ENCODE results near the gene RPS26.
"Not testable (repeated sequence)": the region's sequence is repeated elsewhere in the genome, so short reads cannot be mapped to it uniquely, and the experiment has no call there.

Gene RPS26

DNA sequence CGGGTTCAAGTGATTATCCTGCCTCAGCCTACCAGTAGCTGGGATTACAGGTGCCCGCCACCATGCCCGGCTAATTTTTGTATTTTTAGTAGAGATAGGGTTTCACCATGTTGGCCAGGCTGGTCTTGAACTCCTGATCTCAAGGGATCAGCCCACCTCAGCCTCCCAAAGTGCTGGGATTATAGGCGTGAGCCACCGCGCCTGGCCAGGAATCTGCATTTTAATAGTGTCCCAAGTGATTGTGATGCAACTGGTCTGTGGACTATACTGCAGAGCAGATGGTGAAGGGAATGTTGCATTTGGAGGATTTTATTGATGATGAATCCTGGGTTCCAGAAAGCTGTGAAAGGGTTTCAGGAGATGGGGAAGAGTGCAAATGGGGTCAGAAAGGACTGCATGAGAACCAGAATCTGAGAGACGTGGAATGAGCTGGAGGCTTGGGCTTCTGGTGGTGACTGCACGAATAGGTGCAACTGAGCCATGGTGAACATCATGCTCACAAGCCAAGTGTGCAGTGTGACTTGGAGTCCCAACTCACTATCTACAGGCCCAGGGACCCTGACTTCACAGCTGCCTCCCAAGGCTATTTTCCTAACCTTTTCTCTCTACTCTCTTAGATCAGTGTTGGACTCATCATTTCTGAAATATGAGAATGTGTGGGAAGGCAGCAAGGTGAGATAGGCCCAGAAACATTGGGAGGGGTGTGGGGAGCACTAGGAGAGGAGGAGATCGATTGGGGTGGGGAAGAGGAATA, 4.5 kb downstream of the RPS26 start:
- intact Hi-C loops (cut with DNase I; ENCODE audit: low total_unique reads) = no loop called here
- Histone ChIP-seq H3K27ac (no peak overlapping the region), H3K36me3 (peaks cover 23 to 32% (median 32%) of the 10 kb centered on the region in 3 donors), H3K4me1 (peaks cover 8 to 16% (median 13%) of the 10 kb centered on the region in 4 donors), H3K9me3 (no peaks in the 10 kb centered on the region), H3K27me3 (no peaks in the 10 kb centered on the region), H3K4me3 (no peak overlapping the region)
- DNase-seq = no peak
- TF ChIP-seq, protein P1, sequence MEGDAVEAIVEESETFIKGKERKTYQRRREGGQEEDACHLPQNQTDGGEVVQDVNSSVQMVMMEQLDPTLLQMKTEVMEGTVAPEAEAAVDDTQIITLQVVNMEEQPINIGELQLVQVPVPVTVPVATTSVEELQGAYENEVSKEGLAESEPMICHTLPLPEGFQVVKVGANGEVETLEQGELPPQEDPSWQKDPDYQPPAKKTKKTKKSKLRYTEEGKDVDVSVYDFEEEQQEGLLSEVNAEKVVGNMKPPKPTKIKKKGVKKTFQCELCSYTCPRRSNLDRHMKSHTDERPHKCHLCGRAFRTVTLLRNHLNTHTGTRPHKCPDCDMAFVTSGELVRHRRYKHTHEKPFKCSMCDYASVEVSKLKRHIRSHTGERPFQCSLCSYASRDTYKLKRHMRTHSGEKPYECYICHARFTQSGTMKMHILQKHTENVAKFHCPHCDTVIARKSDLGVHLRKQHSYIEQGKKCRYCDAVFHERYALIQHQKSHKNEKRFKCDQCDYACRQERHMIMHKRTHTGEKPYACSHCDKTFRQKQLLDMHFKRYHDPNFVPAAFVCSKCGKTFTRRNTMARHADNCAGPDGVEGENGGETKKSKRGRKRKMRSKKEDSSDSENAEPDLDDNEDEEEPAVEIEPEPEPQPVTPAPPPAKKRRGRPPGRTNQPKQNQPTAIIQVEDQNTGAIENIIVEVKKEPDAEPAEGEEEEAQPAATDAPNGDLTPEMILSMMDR (IDR thresholded peaks at IDR 0.05) = no peak

DNA sequence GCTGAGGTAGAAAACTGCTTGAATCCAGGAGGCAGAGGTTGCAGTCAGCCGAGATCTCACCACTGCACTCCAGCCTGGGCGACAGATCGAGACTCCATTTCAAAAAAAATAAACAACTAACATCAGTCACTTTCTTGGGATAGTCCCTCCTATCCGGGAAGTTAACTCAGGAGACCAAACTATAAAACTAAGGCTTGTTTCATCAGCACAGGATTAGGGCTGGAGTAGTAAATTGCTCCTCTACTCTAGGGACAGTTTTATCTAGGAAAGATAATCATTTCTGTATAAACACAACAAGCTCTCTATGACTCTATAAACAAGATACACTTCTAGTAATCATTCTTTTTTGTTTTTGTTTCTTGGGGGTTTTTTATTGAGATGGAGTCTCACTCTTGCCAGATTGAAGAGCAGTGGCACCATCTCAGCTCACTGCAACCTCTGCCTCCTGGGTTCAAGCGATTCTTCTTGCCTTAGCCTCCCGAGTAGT, 11.7 kb downstream of the RPS26 start:
- H3K9me3 ChIP-seq = no peaks in the 10 kb centered on the region
- H3K4me3 ChIP-seq = no peak overlapping the region
- TF ChIP-seq, protein P1 (IDR thresholded peaks at IDR 0.05) = no peak
- peak in 1 of 2 donors; percentile 1 for DNase-seq
- intact Hi-C loops (cut with DNase I; ENCODE audit: low total_unique reads) = no loop called here
- no peak overlapping the region for H3K27ac ChIP-seq
- H3K4me1 ChIP-seq = no peaks in the 10 kb centered on the region
- no peaks in the 10 kb centered on the region for H3K27me3 ChIP-seq
- H3K36me3 ChIP-seq = no peaks in the 10 kb centered on the region

DNA sequence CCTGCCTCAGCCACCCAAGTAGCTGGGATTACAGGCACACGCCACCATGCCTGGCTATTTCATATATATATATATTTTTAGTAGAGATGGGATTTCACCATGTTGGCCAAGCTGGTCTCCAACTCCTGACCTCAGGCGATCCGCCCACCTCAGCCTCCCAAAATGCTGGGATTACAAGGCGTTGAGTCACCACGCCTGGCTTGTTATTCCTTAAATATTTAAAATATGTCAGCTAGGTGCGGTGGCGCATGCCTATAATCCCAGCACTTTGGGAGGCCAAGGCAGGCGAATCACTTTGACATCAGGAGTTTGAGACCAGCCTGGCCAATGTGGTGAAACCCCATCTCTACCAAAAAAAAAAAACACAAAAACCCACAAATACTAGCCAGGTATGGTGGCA, 18.2 kb downstream of the RPS26 start:
- H3K27me3 ChIP-seq; intact Hi-C loops (cut with DNase I; ENCODE audit: low total_unique reads): not testable (repeated sequence)

GRCh38 chr12:56061982-56062381, 20.3 kb downstream of the RPS26 start:
- Histone ChIP-seq H3K4me3 (no peak overlapping the region), H3K27ac (no peak overlapping the region), H3K9me3 (no peaks in the 10 kb centered on the region), H3K36me3 (no peaks in the 10 kb centered on the region), H3K27me3 (no peaks in the 10 kb centered on the region), H3K4me1 (no peaks in the 10 kb centered on the region)
- intact Hi-C loops (cut with DNase I; ENCODE audit: low total_unique reads) = no loop called here
- TF ChIP-seq, protein P1 (IDR thresholded peaks at IDR 0.05) = no peak
- peak in 1 of 2 donors; percentile 20 for DNase-seq

More for the DNA sequence above, 18.2 kb downstream of the RPS26 start:
- H3K4me1 ChIP-seq, DNase-seq, H3K36me3 ChIP-seq, H3K4me3 ChIP-seq, H3K27ac ChIP-seq, H3K9me3 ChIP-seq: not testable (repeated sequence)

- no peak overlapping the region for H3K27ac ChIP-seq
- intact Hi-C loops (cut with DNase I; ENCODE audit: low total_unique reads) = no loop called here
- no peaks in the 10 kb centered on the region for H3K36me3 ChIP-seq
- TF ChIP-seq, protein P1 (IDR thresholded peaks at IDR 0.05) = no peak
- DNase-seq = no peak
- no peaks in the 10 kb centered on the region for H3K4me1 ChIP-seq
- no peak overlapping the region for H3K4me3 ChIP-seq
- no peaks in the 10 kb centered on the region for H3K9me3 ChIP-seq
- no peaks in the 10 kb centered on the region for H3K27me3 ChIP-seq
Measured at GRCh38 chr12:56062996-56063395, 21.3 kb downstream of the RPS26 start.

DNA sequence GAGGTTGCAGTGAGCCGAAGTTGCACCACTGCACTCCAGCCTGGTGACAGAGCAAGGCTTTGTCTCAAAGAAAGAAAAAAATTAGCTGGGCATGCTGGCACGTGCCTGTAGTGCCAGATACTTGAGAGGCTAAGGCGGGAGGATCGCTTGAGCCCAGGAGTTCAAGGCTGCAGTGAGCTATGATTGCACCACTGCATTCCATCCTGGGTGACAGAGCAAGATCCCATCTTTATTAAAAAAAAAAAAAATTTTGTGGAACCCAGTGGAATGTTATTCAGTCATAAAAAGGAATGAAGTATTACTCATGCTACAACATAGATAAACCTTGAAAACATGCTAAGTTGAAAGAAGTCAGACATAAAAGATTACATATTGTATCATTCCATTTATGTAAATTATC, 29.9 kb downstream of the RPS26 start:
- no peak for DNase-seq
- intact Hi-C loops (cut with DNase I; ENCODE audit: low total_unique reads) = no loop called here

More for the DNA sequence above, 29.9 kb downstream of the RPS26 start:
- TF ChIP-seq, protein P1 (IDR thresholded peaks at IDR 0.05) = no peak
- Histone ChIP-seq H3K27ac (no peak overlapping the region), H3K36me3 (no peaks in the 10 kb centered on the region), H3K9me3 (no peaks in the 10 kb centered on the region), H3K4me3 (no peak overlapping the region), H3K4me1 (no peaks in the 10 kb centered on the region), H3K27me3 (no peaks in the 10 kb centered on the region)
